GM21717 (cell line): Measurements from ENCODE around the gene GSG1L.

Source experiments
- ATAC-seq: cut with Tn5 transposase; IDR thresholded peaks from one replicate; pipeline ENCODE4 v1.9.1; 2021; ENCODE audit warnings: mild to moderate bottlenecking, moderate library complexity; ENCODE audit not compliant: unreplicated experiment

The GSG1L gene

DNA sequence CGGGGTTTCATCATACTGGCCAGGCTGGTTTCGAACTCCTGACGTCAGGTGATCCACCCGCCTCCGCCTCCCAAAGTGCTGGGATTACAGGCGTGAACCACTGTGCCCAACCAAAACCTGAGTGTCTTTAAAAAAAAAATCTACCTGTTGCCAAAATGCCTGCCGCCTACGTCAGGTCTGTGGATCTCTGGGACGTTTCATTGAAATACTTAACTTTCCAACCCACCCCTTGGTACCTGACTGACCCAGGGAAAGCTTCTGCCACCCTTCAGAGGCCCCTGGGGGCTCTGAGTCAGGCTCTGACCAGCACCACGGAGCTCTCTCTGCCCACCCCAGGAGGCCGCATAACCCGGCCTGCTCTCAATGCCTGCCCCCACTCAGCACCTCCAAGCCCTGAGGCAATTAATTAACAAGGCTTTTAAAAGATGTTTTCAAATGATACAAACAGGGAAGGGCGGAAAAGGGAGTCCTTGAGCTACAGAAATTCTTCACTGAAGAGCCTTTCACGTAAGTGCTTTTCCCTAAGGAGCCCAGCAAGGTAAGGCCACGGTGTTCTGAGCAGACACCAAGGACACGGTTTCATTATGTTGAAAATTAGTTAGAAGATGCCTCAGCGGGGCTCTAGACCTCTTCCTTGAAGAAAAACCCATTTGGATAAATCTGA is 29.3 kb upstream of the GSG1L start:
- ATAC-seq, result no peak

GRCh38 chr16:28091656-28092055 is 28.1 kb upstream of the GSG1L start:
- ATAC-seq, result no peak

DNA sequence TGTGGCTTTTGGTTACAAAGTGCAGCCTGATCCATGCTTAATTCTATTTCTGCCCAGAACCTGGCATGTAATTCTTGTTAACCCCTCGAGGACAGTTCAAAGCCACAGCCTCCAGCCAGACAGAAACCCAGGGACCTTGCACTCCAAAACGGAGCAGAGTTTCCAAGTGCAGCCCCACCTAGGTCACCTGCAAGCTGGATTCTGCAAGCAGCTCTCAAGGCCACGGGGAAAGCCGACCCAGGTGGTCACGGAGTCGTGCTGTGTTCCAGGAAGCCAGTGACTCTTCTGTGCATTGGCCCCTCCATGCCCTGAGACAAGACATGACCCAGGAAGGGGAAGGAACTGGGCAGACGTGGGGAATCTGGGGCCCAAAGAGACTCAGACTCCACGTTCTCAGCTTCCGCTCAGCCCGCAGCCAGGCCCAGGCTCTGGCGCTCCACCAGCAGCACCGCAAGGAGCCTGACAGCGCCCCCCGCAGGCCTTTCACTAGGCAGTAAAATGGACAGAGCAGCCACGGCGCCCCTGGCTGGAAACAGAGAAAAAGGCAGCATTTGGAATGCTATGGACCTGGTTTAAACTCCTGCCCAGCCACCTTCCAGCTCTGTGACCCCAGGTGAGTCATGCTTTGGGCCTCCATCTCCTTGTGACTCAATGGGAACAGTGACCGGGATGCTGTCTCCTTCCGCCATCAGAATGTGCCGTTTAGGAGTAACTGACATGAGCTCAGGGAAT is 27.3 kb upstream of the GSG1L start:
- ATAC-seq, result no peak

- ATAC-seq, result no peak
These were observed 26.5 kb upstream of the GSG1L start for GRCh38 chr16:28089992-28090365.

- ATAC-seq, result no peak
These were observed 25.9 kb upstream of the GSG1L start for GRCh38 chr16:28089205-28089991.

- ATAC-seq, result no peak
These were observed 24.3 kb upstream of the GSG1L start for GRCh38 chr16:28087675-28088300.

GRCh38 chr16:28087140-28087660 is 23.7 kb upstream of the GSG1L start:
- ATAC-seq, result no peak

- ATAC-seq, result no peak
These were observed 22.9 kb upstream of the GSG1L start for GRCh38 chr16:28086186-28087139.

- ATAC-seq, result no peak
These were observed 22.1 kb upstream of the GSG1L start for GRCh38 chr16:28085389-28086171.

- ATAC-seq, result no peak
These were observed 20.7 kb upstream of the GSG1L start for GRCh38 chr16:28084209-28084608.

GRCh38 chr16:28082624-28083023 is 19.1 kb upstream of the GSG1L start:
- ATAC-seq, result no peak

DNA sequence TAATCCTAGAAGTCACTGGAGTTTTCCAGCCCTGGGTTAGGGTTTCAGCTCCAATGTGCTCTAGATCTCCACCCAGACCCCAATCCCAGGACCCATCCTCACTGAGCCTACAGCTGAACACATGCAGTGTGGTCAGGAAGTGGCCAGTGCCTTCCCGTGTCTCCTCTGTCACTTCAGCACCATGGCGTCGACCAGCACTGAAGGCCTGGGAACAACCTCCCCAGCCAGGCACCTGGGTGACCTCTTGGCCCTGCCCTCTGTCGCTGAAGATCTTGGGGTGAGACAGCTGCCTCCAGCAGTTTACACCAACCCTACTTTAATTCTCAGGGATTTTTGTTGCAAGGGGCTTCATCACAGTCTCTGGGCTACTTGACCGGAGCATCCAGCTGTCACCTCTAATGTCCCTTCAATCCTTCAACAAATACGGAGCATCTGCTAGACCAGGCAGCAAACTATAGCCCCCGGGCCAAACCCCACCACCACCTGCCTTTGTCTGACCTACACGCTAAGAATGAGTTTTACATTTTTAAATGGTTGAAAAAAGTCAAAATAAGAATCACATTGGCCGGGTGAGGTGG is 18.0 kb upstream of the GSG1L start:
- ATAC-seq, result no peak

- no peak for ATAC-seq
These were observed 14.7 kb upstream of the GSG1L start for GRCh38 chr16:28078261-28078660.

DNA sequence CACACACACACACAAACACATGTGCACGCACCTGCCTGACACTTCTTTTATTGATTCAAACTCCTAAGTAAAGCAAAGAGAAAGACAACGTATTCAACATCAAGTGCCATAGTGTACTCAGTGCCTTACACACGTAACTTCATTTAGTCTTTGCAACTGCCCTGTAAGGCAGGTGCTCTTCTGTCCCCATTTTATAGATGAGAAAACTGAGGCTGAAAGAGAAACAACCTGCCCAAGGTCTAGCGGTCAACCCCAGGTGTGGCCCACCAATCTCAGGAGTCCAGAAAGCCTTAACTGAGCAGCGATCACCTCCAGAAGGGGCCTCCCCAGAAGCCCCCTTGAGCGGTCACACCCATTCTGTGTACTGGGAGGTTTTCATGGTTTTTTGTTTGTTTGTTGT is 10.3 kb upstream of the GSG1L start:
- ATAC-seq, result no peak

GRCh38 chr16:28072087-28072486 is 8.6 kb upstream of the GSG1L start:
- ATAC-seq, result no peak

- no peak for ATAC-seq
These were observed 6.7 kb upstream of the GSG1L start for GRCh38 chr16:28069971-28070794.

DNA sequence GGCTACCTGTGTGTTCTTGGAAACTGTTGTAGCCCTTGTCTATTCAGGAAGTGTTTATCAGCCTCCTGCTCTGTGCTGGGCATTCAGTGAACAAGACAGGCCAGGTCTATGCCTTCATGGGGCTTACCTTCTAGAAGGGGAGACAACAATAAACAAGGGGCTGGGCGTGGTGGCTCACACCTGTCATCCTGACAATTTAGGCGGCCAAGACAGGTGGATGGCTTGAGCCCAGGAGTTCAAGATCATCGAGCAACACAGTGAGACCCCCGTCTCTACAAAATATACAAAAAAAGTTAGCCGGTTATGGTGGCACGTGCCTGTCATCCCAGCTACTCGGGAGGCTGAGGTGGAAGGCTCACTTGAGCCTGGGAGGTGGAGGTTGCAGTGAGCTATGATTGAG is 5.5 kb upstream of the GSG1L start:
- ATAC-seq, result no peak
